ENCODE data around the gene MAPKAP1.
"Not testable (repeated sequence)": the region's sequence is repeated elsewhere in the genome, so short reads cannot be mapped to it uniquely, and the experiment has no call there.

Gene MAPKAP1

DNA sequence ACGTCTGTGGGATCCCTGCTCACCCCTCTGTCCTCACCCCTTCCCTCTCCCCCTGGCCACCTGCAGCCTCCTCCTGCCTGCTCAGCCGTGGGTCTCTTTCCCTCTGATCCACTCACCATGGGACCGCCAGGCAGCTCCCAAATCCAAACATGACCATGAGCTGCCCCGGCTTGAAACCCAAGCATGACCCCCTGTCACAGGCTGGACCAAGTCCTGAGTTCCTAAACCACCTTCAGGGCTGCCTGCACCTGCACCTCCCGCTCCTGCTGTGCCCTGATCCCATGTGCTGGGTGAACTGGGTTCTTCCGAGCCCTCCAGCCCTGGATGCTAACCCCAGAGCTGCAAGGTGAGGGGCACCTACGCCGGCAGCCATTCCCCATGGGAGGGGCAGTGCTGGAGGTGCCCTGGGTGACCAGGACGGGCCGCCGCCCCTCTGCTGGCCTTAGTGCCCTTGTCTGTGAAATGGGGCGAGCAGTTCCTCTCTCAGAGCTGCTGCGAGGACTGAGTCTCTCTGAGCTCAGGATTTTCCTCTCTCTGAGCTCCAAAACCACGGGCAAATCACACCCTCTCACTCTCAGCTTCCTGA, 295.7 kb downstream of the MAPKAP1 start:
- DNase-seq (ENCODE audit: low read depth) = no peak

DNA sequence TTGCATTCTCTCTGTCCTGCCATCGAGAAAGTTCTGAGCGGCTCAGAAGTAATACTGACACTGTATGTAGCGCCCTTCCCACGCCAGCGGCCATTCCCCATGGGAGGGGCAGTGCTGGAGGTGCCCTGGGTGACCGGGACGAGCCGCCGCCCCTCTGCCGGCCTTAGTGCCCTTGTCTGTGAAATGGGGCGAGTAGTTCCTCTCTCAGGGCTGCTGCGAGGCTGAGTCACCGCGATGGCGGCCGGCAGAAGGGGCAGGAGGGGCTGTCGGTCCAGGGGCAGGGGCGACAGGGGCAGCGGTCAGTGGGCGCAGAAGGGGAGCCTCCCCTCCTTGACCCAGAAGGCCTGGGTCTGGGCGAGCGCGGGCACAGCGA, 296.5 kb downstream of the MAPKAP1 start:
- DNase-seq (ENCODE audit: low read depth) = no peak

DNA sequence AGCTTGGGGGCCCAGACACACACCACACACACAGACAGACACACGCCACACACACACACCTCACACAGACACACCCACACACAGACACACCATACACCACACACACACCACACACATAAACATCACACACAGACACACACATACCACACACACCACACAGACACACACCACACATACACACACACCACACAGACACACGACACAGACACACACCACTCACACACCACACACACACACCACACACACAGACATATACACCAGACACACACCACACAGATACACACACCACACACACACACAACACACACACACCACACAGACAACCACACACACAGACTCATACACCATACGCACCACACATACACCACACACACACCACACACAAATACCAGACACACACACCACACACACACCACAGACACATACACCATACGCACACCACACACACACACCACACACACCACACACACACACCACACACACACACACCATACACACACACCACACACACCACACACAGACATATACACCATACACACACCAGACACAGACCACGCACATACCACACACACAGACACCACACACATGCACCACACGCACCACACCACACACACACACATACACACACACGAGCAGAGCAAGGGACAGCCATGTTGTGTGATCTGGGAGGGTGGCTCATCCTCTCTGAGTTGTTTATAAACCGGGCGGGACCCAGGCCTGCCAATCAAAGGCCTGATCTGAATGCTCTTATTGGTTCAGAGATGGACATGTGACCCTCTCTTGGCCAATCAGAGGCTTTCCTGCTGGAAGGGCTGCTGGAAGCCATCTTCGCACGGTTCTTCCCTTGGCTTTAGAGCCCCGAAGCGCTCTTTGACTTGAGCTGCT, 297.1 kb downstream of the MAPKAP1 start:
- DNase-seq (ENCODE audit: low read depth) = no peak

DNA sequence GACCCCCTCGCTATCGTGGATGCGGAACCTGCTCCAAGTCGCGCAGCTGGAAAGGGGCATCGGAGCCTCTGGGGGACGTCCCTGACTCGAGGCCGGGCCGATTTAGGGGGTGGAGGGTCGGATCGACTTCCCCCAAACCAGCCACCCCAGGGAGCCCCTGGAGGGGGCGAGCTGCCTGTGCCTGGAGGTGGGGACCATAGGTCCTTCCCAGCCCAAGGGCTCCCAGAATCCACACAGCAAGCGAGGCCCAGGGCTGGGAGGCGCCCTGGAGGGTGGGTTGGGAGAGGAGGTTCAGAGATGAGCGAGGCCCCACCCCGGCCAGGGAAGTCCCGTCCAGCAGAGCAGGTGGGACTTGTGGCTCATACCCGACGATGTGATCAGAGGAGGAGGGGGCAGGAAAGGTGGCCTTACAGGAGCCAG, 297.8 kb downstream of the MAPKAP1 start:
- DNase-seq (ENCODE audit: low read depth) = no peak

DNA sequence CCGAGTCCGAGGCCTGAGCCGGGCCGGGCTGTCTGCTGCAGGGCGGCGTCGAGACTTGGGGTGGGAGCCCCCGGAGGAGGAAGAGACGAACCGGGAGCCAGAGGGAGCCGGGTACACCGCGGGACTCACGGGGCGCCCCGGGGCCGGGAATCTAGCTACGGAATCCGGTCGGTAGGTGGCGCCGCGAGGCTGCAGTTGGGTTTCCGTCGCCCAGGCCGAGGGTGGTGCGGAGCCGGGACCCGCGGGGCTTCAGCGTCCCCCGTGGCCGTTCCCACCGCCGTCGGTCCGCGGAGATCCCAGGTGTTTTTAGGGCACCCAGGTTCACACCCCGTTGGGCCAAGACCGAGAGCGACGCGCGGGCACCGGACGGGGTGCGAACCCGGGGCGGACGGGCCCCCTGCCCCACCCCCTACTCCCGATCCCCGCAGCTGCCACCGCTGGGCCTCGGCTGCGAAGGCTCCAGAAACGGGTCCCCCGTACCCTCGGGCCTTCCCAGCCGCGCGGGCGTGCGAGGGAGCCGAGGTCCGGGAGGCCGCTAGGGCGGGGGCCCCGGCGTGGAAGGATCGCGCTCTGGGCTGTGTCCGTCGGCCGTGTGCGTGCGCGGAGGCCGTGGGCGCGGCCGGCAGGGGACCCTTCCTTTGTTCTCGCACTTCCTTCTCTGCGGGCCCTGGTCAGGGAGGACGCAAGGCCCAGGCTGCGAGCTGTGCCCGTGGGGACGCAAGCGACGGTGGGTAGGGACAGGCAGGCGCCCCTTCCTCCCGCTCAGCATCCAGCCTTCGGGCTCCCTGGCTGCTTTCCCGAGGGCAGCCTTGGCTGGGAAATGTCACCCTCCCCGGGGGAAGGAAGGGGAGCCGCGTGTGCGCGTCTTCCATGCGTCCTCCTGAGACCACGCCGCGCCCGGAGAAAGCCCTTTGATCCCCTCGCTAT, 298.8 kb downstream of the MAPKAP1 start:
- DNase-seq (ENCODE audit: low read depth) = peak; percentile 56

DNA sequence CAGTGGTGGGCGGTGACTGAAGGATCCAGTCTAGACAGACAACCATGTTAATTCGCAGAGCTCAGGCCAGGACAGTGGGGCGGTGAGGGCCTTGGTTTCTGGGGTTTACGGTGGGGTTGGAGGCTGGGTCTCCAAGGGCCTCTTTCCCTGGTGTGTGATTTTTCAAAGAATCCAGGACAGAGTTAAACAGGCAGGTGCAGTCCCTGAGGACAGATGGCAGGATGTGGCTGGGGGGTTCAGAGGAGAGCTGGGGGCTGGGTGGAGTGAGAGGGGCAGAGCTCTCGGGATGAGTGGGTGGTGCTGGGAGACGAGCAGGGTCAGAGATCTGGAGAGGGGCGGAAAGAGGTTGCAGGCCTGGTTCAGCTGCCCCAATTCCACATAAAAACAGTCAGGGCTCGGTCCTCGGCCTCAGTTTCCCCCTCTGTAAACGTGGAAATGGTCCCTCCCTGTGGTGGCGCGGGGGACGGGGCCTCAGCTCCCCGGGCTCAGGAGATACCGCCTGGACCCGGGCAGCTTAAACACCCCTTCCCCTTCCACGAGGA, 299.5 kb downstream of the MAPKAP1 start:
- no peak for DNase-seq (ENCODE audit: low read depth)

DNA sequence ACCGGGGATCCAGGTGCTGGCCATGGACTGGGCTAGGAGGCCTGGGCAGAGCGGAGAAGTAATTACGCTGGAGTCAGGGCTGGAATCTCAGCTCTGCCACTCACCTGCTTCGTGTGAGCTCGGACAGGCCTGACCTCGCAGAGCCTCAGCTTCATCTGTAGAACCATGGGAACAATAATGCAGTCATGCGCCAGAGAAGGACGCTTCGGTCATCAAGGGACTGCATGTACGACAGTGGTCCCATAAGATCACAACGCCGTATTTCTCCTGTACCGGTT, 300.3 kb downstream of the MAPKAP1 start:
- no peak for DNase-seq (ENCODE audit: low read depth)

DNA sequence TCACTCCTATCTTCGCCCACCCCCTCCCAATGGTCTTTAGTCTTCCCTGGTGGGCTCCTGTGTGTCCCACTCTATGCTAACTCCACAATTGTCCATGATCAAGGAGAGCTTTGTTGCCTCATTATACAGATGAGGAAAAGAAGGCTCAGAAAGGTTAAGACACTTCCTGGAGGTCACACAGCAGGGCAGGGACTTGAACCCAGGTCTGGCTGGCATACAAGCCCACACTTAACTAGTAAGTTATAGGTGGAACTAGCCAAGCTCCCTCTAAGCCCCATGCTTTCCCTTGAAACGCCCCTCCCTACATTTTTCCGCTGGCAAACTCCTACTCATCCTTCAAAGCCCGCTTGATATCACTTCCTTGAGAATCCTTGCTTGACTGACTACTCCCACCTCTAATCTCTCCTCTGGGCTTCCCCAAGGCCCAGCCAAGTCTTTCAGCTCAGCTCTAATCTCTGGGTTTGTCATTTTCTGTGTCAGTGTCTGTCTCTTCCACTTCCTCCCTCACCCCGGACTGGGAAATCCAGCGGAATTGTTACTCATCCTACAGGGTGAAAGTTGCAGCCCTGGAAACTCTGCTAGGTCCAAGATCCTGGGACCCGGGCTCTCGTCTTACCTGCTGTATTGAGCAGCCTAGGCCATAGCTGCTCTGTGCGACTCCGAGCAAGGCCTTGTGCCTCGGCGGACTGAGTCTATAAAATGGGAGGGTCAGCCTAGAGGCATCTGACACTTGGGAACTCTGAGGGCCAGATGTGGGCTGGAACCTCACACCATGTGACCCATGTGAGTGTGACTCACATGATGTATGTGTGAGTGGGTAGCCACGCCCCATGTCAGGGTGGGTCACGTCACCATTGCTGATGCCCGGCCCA, 300.8 kb downstream of the MAPKAP1 start:
- DNase-seq (ENCODE audit: low read depth) = no peak

DNA sequence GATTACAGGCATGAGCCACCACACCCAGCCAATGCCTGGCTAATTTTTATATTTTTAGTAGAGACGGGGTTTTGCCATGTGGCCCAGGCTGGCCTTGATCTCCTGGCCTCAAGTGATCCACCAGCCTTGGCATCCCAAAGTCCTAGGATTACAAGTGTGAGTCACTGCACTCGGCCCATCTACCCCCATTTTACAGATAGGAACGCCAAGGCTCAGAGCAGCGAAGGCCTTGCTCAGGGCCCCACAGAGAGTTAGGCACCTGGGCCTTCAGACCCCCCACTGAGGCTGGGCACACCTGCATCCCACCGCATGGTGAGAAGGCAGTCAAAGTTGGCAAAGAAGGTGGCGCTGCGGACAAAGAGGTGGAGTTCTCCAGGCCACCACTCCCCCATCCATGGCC, 302.3 kb downstream of the MAPKAP1 start:
- DNase-seq (ENCODE audit: low read depth) = no peak

DNA sequence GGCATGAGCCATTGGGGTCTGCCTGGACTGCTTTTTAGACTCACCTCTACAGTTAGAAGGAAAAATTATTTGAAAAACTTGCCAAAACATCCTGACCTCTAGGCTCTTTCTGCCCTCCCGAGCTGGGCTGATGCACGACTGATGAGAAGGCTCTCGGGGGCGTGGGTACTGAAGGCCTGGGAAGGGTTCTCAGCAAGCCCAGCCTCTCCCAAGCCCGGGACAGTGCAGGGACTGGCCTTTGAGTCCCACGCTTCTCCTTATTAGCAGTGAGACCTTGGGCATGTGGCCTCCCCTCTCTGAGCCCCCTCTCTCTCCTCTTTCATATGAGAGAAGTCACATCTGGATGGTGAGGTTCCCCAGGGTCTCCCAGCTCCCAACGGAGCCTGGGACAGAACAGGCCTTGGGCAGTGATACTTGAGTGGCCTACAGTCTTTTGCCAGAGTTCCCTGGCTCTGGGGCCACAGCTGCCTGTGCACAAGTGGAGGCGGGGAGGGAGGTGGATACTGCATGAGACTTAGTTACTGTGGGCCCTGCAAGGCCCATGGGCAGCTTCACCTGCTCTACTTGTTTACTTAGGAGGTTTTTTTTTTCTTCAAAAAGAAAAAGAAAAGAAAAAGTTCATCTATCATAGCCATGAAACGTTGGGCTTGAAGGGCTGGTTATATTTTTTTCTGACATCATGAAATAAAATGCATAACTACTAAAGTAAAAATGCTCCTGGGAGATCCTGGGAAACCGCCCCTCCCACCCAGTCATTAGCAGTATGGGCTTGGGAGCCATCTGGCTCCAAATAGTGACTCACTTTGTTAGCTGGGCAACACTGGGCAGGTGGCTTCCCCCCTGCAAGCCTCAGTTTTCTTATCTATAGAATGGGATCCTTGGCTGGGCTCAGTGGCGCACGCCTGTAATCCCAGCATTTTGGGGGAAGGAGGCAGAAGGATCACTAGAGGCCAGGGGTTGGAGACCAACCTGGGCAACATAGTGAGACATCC, 306.0 kb downstream of the MAPKAP1 start:
- DNase-seq (ENCODE audit: low read depth) = no peak

DNA sequence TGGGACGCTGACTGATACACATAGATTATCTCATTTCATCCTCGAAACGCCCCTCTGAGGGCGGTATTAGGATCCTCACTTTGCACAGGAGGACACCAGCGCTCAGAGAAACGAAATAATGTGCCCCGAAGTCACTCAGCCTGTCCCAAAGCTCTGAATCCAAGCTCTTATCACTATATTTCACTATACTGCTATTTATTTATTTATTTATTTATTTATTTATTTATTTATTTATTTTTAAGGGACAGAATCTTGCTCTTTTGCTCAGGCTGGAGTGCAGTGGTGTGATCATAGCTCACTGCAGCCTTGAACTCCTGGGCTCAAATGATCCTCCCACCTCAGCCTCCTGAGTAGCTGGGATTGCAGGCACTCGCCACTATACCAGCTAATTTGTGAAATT, 306.8 kb downstream of the MAPKAP1 start:
- not testable (repeated sequence) for DNase-seq (ENCODE audit: low read depth)

DNA sequence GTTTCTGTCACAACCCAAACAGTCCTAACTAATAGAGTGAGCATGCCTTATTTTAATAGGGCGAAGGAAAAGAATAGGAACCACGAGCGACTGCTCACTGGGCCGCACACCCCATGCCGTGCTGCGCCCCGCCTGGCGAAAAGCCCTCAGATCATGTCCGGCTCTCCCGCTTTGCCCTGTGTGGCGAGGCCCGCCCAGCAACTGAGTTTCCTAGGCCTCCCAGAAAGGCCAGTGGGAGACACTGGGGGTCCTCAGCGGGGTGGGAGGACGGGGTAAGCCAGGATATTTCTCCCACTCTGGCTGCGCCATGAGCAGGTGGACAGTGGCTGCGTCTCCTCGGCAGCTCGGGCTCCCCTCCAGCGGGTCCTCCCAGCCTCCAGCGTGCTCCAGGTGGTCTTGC, 307.3 kb downstream of the MAPKAP1 start:
- DNase-seq (ENCODE audit: low read depth) = no peak

DNA sequence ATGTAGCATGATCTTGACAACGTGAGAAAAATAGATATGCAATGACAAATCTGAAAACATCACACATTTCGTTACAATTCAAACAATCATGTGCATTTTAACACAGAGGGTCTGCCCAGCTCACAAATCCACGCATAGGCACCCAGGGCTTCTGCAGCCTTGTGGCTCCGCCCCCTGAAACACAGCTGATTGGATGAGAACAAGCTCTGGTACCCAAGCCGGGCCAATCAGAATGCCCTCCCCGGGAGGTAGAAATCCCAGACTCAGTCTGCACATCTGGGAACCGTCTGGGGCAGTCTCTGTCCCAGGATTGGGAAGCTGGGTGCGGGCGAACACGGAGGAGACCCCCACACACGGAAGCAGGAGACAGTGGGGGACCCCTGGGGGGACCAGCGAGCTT, 307.8 kb downstream of the MAPKAP1 start:
- DNase-seq (ENCODE audit: low read depth) = no peak

DNA sequence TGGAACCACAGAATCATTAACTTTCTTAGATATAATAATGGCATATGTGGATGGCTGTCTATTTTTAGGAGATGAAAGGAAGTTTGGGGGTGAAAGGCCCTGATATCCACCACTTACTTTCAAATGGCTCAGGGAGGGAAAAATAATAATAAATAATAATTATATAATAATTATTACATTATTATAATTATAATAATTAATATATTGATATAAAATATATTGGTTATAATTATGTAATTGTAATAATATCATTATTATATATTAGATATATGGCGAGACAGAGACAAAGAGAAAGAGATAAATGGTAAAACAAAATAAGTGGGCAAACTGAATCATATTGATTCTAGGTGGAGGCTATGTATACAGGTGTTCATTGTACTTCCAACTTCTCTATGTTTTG, 308.8 kb downstream of the MAPKAP1 start:
- DNase-seq (ENCODE audit: low read depth) = no peak

DNA sequence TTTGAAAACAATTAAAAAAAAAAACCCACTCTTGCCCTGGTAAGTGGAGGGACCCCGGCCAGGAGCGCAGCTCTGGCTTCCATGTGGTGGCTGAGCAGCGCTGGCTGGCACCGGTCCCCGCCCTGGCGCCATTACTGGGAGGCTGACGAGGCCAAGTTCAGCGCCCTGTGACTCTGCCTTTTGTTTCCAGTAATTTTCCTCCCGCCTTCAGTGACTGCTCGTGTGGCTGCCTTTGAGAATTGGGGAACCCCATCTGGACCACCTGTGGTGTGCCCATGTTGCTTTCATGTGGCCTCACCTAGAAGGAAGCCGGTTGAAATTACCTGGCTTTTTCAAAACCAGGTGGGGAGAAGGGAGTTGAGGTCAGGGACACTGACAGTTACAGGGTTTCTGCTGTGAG, 309.3 kb downstream of the MAPKAP1 start:
- DNase-seq (ENCODE audit: low read depth) = no peak

DNA sequence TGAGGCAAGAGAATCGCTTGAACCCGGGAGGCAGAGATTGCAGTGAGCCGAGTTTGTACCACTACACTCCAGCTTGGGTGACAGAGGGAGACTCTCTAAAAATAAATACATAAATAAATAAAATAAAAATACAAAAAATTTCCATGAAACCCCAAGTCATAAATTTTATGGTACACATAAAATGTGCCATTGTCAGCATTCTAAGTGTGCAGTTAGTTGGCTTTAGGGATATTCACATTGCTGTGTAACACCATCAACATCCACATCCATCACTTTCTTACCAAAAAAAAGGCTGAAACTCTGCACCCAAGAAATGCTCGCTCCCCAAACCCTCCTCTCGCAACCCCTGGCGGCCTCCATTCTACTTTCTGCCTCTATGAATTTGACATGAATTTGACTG, 310.2 kb downstream of the MAPKAP1 start:
- no peak for DNase-seq (ENCODE audit: low read depth)

DNA sequence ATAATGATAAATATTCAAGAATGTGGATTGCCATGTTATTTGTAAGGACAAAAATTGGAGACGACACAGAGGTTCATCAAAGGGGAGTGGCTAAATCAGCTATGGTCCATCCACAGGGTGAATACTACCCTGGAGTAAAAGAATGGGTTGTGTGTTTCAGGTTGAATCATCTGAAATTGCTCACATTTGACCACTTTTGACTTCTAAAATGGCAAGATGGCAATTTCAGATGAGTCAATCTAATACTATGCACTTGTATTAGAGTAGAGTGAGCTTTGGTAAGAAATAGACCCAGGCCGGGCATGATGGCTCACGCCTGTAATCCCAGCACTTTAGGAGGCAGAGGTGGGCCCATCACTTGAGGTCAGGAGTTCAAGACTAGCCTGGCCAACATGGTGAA, 313.6 kb downstream of the MAPKAP1 start:
- no peak for DNase-seq (ENCODE audit: low read depth)

DNA sequence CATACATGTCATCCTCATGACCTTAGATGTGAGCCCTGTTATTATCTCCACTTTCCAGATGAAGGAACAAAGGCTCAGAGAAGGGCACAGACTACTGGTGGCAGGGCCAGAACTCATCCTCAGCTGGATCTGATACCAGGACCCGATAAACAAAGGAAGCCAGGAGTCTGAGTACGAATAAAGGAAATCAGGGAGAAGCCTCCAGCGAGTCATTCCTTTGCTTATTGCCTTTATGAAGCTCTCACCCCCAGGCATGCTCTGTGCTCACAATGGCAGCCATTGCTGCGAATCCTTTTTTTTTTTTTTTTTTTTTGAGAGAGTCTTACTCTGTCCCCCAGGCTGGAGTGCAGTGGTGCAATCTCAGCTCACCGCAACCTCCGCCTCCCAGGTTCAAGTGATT, 315.3 kb downstream of the MAPKAP1 start:
- no peak for DNase-seq (ENCODE audit: low read depth)

DNA sequence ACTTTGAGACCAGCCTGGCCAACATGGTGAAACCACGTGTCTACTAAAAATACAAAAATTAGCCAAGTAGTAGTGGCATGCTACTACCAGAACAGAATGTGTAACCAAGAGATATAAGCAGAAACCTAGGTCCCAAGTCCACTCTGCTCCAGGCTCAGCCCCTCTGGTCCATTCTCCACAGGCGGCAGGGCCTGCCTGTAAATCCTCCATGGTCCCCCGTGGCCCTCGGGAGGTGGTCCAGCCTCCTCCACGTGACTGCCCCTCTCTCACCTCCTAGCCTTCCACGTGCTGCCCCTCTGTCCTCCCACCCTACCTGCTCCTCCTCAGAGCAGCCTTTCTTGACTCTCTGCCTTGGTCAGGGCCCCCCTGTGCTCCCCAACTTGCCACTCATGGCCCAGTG, 318.0 kb downstream of the MAPKAP1 start:
- no peak for DNase-seq (ENCODE audit: low read depth)

DNA sequence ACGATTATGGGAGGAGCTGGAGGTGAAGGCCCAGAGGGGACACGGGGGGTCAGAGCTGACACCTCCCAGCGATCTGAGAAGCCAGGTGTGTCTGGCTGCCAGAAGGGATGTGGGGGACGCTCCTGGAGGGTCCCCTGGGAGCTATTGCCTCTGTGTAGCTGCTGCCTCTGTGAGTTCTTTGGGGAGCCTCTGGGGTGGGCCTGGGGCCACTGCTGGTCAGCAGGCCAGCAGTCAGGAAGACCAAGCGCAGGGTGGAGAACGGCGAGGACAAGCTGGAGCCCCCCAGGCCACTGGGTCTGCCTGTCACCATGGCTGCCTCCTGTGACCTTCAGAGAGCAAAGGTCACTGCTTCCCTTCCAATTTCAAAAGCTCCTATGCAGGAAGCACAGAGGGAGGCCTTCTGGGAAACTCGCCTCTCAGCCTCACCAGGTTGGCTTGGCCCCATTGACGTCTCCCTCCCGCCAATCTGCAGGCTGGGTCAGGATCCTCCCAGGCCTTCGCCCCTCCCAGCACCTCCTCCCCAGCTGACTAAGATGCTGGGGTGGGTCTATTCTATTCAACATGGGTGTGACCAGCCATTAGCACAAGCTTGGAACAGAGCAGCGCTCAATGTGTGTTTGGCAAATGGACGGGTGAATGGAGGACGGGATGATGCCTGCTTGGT, 319.0 kb downstream of the MAPKAP1 start:
- no peak for DNase-seq (ENCODE audit: low read depth)
